Liver (tissue), 9 donors: ENCODE results near the gene THSD4. TPM values are rescaled to one million over a fixed set of nuclear protein-coding genes. Genes with fewer than 3 reads are reported as not detected.

ENCODE experiments used
- DNase-seq: peaks from one replicate; pipeline ENCODE4 v3.0.0-alpha.2; 2017; ENCODE audit warnings: low spot score
- H3K27ac ChIP-seq, 2 donors: one replicate each; pipeline ENCODE4 v1.7.0; 2013; ENCODE audit warnings: inconsistent platforms in 2 of 2, low read length in 2 of 2, control low read depth in 1 of 2, low read depth in 1 of 2, mild to moderate bottlenecking in 1 of 2
- H3K27me3 ChIP-seq, 4 donors: one replicate each; pipeline versions ENCODE4 v1.6.1 to v1.7.0; 2013; ENCODE audit warnings: low read length in 3 of 4, inconsistent platforms in 1 of 4, mild to moderate bottlenecking in 1 of 4, moderate library complexity in 1 of 4; ENCODE audit not compliant: control insufficient read depth in 4 of 4, insufficient read depth in 4 of 4
- H3K36me3 ChIP-seq, 4 donors: one replicate each; pipeline versions ENCODE4 v1.6.1 to v1.7.0; 2013; ENCODE audit warnings: low read length in 3 of 4, mild to moderate bottlenecking in 3 of 4, low read depth in 1 of 4, moderate library complexity in 1 of 4; ENCODE audit not compliant: control insufficient read depth in 4 of 4, insufficient read depth in 3 of 4
- H3K4me1 ChIP-seq, 4 donors: one replicate each; pipeline versions ENCODE4 v1.6.1 to v1.7.0; 2013; ENCODE audit warnings: low read length in 3 of 4, mild to moderate bottlenecking in 3 of 4, moderate library complexity in 1 of 4; ENCODE audit not compliant: control insufficient read depth in 4 of 4, insufficient read depth in 4 of 4
- H3K4me3 ChIP-seq, 3 donors: one replicate each; pipeline versions ENCODE4 v1.6.1 to v1.7.0; 2013; ENCODE audit warnings: low read length in 3 of 3, control low read depth in 1 of 3, low read depth in 1 of 3, mild to moderate bottlenecking in 1 of 3
- H3K9ac ChIP-seq, 2 donors: one replicate each; pipeline ENCODE4 v1.7.0; 2013; ENCODE audit warnings: low read length in 2 of 2, mild to moderate bottlenecking in 2 of 2, moderate library complexity in 2 of 2, control low read depth in 1 of 2, low read depth in 1 of 2
- H3K9me3 ChIP-seq, 4 donors: one replicate each; pipeline versions ENCODE4 v1.6.1 to v1.7.0; 2013; ENCODE audit warnings: low read length in 3 of 4; ENCODE audit not compliant: control insufficient read depth in 4 of 4
- EGR1 ChIP-seq, 2 donors: IDR thresholded peaks; 2 replicates each; pipeline ENCODE4 v1.6.1; 2016 to 2018; ENCODE audit warnings: antibody characterized with exemption in 2 of 2, low read depth in 2 of 2
- FOXA1 ChIP-seq: IDR thresholded peaks from 2 replicates; pipeline ENCODE4 v1.6.1; 2016; ENCODE audit warnings: antibody characterized with exemption
- FOXA2 ChIP-seq: IDR thresholded peaks from 2 replicates; pipeline ENCODE4 v1.6.1; 2016; ENCODE audit warnings: antibody characterized with exemption
- GABPA ChIP-seq, 2 donors: IDR thresholded peaks in 1 of 2; conservative IDR thresholded peaks in 1 of 2; 2 replicates each; pipeline ENCODE4 v1.6.1; 2016; ENCODE audit warnings: antibody characterized with exemption in 2 of 2, mild to moderate bottlenecking in 1 of 2, moderate library complexity in 1 of 2
- HNF4A ChIP-seq, 2 donors: conservative IDR thresholded peaks; 2 replicates each; pipeline ENCODE4 v1.6.1; 2016; ENCODE audit warnings: antibody characterized with exemption in 2 of 2, mild to moderate bottlenecking in 2 of 2
- HNF4G ChIP-seq: IDR thresholded peaks from 2 replicates; pipeline ENCODE4 v1.6.1; 2016; ENCODE audit warnings: antibody characterized with exemption
- JUND ChIP-seq, 2 donors: IDR thresholded peaks; 2 replicates each; pipeline ENCODE4 v1.6.1; 2016; ENCODE audit warnings: antibody characterized with exemption in 2 of 2
- NR2F2 ChIP-seq: IDR thresholded peaks from 2 replicates; pipeline ENCODE4 v1.6.1; 2016; ENCODE audit warnings: antibody characterized with exemption
- RAD21 ChIP-seq, 2 donors: IDR thresholded peaks; 2 replicates each; pipeline ENCODE4 v1.6.1; 2016; ENCODE audit warnings: antibody characterized with exemption in 2 of 2, mild to moderate bottlenecking in 2 of 2
- RXRA ChIP-seq, 2 donors: IDR thresholded peaks; 2 replicates each; pipeline ENCODE4 v1.6.1; 2017 to 2018; ENCODE audit warnings: antibody characterized with exemption in 2 of 2, mild to moderate bottlenecking in 1 of 2
- SP1 ChIP-seq: IDR thresholded peaks from 2 replicates; pipeline ENCODE4 v1.6.1; 2018; ENCODE audit warnings: antibody characterized with exemption, mild to moderate bottlenecking
- TAF1 ChIP-seq: conservative IDR thresholded peaks from 2 replicates; pipeline ENCODE4 v1.6.1; 2016; ENCODE audit warnings: antibody characterized with exemption, mild to moderate bottlenecking
- YY1 ChIP-seq: IDR thresholded peaks from 2 replicates; pipeline ENCODE4 v1.6.1; 2016; ENCODE audit warnings: antibody characterized with exemption, mild to moderate bottlenecking
- WGBS: extraction: QIAGEN DNeasy Blood & Tissue Kit; methylation state at CpG from one replicate; pipeline ENCODE4 v1.1.7; 2013; 5-methylcytosine and 5-hydroxymethylcytosine counted together
- polyA plus RNA-seq, 2 donors: library from polyadenylated mRNA; stranded (reverse) in 1 of 2; unstranded in 1 of 2; fragments of 200-250 nt in 1 of 2; fragments of >200 nt in 1 of 2; fragmentation: Nextera tagmentation in 1 of 2; extraction: Ambion mirVana in 1 of 2; gene quantifications; one replicate each; pipeline versions ENCODE4 v1.2.1 to v1.2.3, GENCODE V29; 2013 to 2015
- total RNA-seq, 2 donors: library from RNA; depleted of rRNA; stranded (reverse); fragments of >200 nt; gene quantifications; one replicate each; pipeline ENCODE4 v1.2.3, GENCODE V29; 2014
- TF ChIP-seq, protein P1 (sequence below): IDR thresholded peaks from 2 replicates; pipeline ENCODE4 v1.6.1; 2016; ENCODE audit warnings: antibody characterized with exemption
- TF ChIP-seq, protein P2 (sequence below): IDR thresholded peaks from 2 replicates; pipeline ENCODE4 v1.6.1; 2016; ENCODE audit warnings: antibody characterized with exemption, mild to moderate bottlenecking
- TF ChIP-seq, protein P3 (sequence below): IDR thresholded peaks from 2 replicates; pipeline ENCODE4 v1.6.1; 2016; ENCODE audit warnings: antibody characterized with exemption
- TF ChIP-seq, protein P4 (sequence below): IDR thresholded peaks from 2 replicates; pipeline ENCODE4 v1.6.1; 2016; ENCODE audit warnings: antibody characterized with exemption
- TF ChIP-seq, protein P5 (sequence below): fragments of 150-350 bp; IDR thresholded peaks from 2 replicates; pipeline ENCODE4 v1.5.1; 2017; ENCODE audit warnings: improper control_type of control experiment, low read depth, low read length; ENCODE audit not compliant: missing input control
- donor health status: healthy.
- donor health status: healthy.
- donor health status: healthy.
- donor health status: healthy.
- donor health status: healthy.

The THSD4 gene
- total and polyA plus RNA-seq, 4 donors, result 0.23 to 11.5 (median 1.9) TPM

DNA sequence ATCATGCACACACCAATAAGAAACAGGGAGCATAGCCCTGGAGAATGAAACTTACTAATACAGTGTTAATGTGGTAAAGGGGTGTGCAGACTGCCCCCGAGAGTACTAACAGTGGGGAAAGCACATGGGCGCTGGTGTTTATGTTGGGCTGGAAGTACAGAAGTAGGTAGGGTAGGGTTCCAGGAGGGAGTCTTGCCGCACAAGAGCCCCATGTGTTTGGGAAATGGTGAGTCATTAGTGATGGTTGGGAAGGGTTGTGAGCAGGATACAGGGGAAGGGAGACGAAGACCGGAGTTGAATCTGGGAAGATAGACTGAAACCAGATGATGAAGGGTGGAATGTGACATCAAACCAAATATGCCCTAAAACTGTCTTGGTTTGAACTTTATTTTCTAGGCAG, 117.1 kb downstream of the THSD4 start (continued):
- TF ChIP-seq JUND (IDR thresholded peaks at IDR 0.05) (no peak), RXRA (IDR thresholded peaks at IDR 0.05) (no peak)
- TF ChIP-seq, protein P1, sequence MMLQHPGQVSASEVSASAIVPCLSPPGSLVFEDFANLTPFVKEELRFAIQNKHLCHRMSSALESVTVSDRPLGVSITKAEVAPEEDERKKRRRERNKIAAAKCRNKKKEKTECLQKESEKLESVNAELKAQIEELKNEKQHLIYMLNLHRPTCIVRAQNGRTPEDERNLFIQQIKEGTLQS, result no peak

DNA sequence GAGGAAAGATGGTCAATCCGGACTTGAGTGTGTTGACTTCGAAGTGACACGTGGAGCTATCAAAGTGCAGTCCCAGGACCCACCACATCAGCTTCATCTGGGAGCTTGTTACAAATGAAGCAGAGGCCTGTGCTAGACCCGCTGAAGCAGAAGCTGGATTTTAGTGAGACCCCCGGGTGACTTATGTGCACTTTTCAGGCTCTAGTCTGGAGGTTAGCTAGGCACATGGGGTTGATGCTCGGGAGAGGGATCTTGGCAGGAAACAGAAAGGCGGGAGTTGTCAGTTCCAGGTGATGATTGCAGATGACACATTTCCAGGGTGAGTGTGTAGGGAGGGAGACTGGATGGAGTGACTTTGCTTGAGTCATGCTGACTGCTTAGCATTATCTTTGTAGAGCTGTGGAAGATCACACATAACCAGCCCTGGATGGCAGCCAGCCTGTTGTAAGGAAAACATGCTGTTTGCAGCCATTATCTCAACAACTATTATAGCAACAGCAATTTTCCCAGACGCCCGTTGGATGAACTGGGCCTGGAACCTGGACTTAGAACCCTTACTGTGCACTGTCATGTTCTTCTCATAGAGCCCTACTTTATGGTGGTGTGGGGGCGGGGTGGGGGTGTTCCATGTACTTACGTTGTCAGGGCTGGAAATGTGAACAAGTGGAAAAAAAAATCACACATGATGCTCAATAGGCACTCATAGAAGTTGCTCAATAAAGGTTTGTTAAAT, 122.4 kb downstream of the THSD4 start:
- Histone ChIP-seq H3K36me3 (no peaks in the 10 kb centered on the region), H3K4me1 (peaks cover 2 to 26% (median 16%) of the 10 kb centered on the region in 4 donors), H3K4me3 (no peak overlapping the region), H3K9ac (no peak overlapping the region), H3K9me3 (no peaks in the 10 kb centered on the region), H3K27ac (peak overlapping the region; percentile 6 to 38), H3K27me3 (no peaks in the 10 kb centered on the region)
- DNase-seq, result no peak
- TF ChIP-seq, protein P2, sequence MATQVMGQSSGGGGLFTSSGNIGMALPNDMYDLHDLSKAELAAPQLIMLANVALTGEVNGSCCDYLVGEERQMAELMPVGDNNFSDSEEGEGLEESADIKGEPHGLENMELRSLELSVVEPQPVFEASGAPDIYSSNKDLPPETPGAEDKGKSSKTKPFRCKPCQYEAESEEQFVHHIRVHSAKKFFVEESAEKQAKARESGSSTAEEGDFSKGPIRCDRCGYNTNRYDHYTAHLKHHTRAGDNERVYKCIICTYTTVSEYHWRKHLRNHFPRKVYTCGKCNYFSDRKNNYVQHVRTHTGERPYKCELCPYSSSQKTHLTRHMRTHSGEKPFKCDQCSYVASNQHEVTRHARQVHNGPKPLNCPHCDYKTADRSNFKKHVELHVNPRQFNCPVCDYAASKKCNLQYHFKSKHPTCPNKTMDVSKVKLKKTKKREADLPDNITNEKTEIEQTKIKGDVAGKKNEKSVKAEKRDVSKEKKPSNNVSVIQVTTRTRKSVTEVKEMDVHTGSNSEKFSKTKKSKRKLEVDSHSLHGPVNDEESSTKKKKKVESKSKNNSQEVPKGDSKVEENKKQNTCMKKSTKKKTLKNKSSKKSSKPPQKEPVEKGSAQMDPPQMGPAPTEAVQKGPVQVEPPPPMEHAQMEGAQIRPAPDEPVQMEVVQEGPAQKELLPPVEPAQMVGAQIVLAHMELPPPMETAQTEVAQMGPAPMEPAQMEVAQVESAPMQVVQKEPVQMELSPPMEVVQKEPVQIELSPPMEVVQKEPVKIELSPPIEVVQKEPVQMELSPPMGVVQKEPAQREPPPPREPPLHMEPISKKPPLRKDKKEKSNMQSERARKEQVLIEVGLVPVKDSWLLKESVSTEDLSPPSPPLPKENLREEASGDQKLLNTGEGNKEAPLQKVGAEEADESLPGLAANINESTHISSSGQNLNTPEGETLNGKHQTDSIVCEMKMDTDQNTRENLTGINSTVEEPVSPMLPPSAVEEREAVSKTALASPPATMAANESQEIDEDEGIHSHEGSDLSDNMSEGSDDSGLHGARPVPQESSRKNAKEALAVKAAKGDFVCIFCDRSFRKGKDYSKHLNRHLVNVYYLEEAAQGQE, result peak; percentile 41
- TF ChIP-seq, protein P1, result no peak
- TF ChIP-seq, protein P3, sequence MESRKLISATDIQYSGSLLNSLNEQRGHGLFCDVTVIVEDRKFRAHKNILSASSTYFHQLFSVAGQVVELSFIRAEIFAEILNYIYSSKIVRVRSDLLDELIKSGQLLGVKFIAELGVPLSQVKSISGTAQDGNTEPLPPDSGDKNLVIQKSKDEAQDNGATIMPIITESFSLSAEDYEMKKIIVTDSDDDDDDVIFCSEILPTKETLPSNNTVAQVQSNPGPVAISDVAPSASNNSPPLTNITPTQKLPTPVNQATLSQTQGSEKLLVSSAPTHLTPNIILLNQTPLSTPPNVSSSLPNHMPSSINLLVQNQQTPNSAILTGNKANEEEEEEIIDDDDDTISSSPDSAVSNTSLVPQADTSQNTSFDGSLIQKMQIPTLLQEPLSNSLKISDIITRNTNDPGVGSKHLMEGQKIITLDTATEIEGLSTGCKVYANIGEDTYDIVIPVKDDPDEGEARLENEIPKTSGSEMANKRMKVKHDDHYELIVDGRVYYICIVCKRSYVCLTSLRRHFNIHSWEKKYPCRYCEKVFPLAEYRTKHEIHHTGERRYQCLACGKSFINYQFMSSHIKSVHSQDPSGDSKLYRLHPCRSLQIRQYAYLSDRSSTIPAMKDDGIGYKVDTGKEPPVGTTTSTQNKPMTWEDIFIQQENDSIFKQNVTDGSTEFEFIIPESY, result peak; percentile 54
- TF ChIP-seq SP1 (peak; percentile 96), TAF1 (no peak), RXRA (IDR thresholded peaks at IDR 0.05) (peak; percentile 69 to 85), EGR1 (IDR thresholded peaks at IDR 0.05; ENCODE audit: low read depth in 2 of 2) (peak in 1 of 2 donors; percentile 34), GABPA (IDR thresholded peaks at IDR 0.05 in 1 of 2, conservative IDR thresholded peaks at IDR 0.05 in 1 of 2) (peak in 1 of 2 donors; percentile 21), JUND (IDR thresholded peaks at IDR 0.05) (peak; percentile 35 to 64), FOXA1 (peak; percentile 11), NR2F2 (no peak), HNF4A (conservative IDR thresholded peaks at IDR 0.05) (peak; percentile 83 to 91), RAD21 (IDR thresholded peaks at IDR 0.05) (peak; percentile 27 to 53), YY1 (peak; percentile 58), FOXA2 (no peak), HNF4G (peak; percentile 74)
- TF ChIP-seq, protein P4, sequence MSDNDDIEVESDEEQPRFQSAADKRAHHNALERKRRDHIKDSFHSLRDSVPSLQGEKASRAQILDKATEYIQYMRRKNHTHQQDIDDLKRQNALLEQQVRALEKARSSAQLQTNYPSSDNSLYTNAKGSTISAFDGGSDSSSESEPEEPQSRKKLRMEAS, result peak; percentile 56
- TF ChIP-seq, protein P5, sequence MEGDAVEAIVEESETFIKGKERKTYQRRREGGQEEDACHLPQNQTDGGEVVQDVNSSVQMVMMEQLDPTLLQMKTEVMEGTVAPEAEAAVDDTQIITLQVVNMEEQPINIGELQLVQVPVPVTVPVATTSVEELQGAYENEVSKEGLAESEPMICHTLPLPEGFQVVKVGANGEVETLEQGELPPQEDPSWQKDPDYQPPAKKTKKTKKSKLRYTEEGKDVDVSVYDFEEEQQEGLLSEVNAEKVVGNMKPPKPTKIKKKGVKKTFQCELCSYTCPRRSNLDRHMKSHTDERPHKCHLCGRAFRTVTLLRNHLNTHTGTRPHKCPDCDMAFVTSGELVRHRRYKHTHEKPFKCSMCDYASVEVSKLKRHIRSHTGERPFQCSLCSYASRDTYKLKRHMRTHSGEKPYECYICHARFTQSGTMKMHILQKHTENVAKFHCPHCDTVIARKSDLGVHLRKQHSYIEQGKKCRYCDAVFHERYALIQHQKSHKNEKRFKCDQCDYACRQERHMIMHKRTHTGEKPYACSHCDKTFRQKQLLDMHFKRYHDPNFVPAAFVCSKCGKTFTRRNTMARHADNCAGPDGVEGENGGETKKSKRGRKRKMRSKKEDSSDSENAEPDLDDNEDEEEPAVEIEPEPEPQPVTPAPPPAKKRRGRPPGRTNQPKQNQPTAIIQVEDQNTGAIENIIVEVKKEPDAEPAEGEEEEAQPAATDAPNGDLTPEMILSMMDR, result no peak
- WGBS, result 63% methylated on average over 11 of the region's 11 CpGs
